ENCODE measurements around the gene HS2ST1.

HS2ST1 gene

GRCh38 chr1:87141556-87141955 lies 227.1 kb downstream of the HS2ST1 start:
- DNase-seq (ENCODE audit: low read depth) = no peak

GRCh38 chr1:87143413-87144135 lies 229.1 kb downstream of the HS2ST1 start:
- no peak for DNase-seq (ENCODE audit: low read depth)

- no peak for DNase-seq (ENCODE audit: low read depth)
Measured at GRCh38 chr1:87144316-87144895, 230.0 kb downstream of the HS2ST1 start.

GRCh38 chr1:87144981-87145380 lies 230.5 kb downstream of the HS2ST1 start:
- no peak for DNase-seq (ENCODE audit: low read depth)

GRCh38 chr1:87146538-87146937 lies 232.1 kb downstream of the HS2ST1 start:
- DNase-seq (ENCODE audit: low read depth) = no peak

GRCh38 chr1:87146986-87147385 lies 232.6 kb downstream of the HS2ST1 start:
- DNase-seq (ENCODE audit: low read depth) = no peak

- DNase-seq (ENCODE audit: low read depth) = no peak
Measured at GRCh38 chr1:87147851-87148250, 233.4 kb downstream of the HS2ST1 start.

GRCh38 chr1:87148661-87149060 lies 234.2 kb downstream of the HS2ST1 start:
- DNase-seq (ENCODE audit: low read depth) = no peak

GRCh38 chr1:87149241-87150041 lies 235.0 kb downstream of the HS2ST1 start:
- no peak for DNase-seq (ENCODE audit: low read depth)

GRCh38 chr1:87150143-87150542 lies 235.7 kb downstream of the HS2ST1 start:
- no peak for DNase-seq (ENCODE audit: low read depth)

GRCh38 chr1:87151500-87152421 lies 237.3 kb downstream of the HS2ST1 start:
- no peak for DNase-seq (ENCODE audit: low read depth)

- DNase-seq (ENCODE audit: low read depth) = no peak
Measured at GRCh38 chr1:87154384-87154783, 239.9 kb downstream of the HS2ST1 start.

- DNase-seq (ENCODE audit: low read depth) = no peak
Measured at GRCh38 chr1:87155170-87155569, 240.7 kb downstream of the HS2ST1 start.

- DNase-seq (ENCODE audit: low read depth) = no peak
Measured at GRCh38 chr1:87155648-87156047, 241.2 kb downstream of the HS2ST1 start.

GRCh38 chr1:87156124-87156523 lies 241.7 kb downstream of the HS2ST1 start:
- no peak for DNase-seq (ENCODE audit: low read depth)

GRCh38 chr1:87159378-87159915 lies 245.0 kb downstream of the HS2ST1 start:
- no peak for DNase-seq (ENCODE audit: low read depth)

All from fibroblast of the conjunctiva (primary cell).